Daoy (cell line): ENCODE results near the gene PDE6C. TPM values are rescaled to one million over a fixed set of nuclear protein-coding genes. Genes with fewer than 3 reads are reported as not detected.

Source experiments
- DNase-seq: peaks from one replicate; pipeline ENCODE4 v3.0.0-alpha.2; 2015; ENCODE audit warnings: low read depth
- total RNA-seq: library from RNA; depleted of rRNA; stranded (reverse); fragments of >200 nt; shearing (Covaris generic); gene quantifications from 2 replicates; pipeline ENCODE4 v1.2.3, GENCODE V29; 2014

The PDE6C gene
- total RNA-seq, 1 experiment from 2014 or later, result not detected

DNA sequence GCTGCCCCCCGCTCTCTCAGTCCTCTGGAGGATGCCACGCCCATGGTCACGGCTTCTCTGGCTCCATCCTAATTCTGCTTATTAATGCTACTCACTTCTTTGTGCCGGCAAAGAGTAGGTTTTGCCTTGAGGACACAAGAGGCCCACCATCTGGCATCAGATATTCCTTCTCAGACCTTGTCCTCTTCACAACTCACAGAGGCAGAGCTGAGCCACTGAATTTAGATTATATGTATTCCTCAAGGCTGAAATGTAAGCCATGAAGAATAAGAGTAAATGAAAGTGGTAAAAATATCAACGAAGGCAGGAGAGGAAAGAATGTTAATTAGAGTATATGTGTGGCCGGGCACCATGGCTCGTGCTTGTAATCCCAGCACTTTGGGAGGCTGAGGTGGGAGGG lies 17.8 kb upstream of the PDE6C start:
- DNase-seq, result no peak

DNA sequence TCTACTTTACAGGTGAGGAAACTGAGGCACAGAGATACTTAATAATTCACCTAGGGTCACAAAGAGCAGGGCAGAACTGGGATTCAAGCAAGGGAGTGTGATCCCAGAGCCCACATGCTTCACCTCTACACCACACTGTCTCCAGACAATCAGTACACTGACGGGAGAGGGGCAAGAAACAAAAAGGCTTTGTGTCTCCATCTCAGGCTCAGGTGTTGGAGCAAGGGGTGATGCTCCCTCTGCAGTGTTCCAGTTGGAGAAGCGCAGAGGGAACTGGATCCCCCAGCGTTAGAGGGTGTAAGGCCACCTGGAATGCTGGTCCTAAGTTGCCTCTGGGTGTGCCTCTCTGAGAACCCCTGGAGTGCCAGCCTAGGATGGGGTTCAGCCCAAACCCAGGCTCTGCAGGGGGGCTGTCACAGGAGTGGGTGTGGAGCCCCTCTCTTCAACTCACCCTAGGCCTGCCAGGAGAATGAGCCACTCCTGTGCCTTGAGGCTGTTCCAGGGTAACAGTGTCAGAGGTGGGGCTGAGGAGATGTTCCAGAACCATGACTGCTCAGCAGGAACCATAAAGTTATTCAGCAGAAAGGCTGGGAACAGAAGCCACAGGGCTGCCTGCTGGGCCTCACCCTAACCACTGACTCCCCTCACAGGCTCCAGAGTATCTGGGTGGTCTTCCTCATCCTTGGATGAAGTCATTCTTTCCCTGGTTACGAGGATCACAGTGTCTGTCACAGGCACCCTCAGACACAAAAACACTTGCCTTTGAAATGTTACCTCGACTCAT lies 16.8 kb upstream of the PDE6C start:
- DNase-seq, result peak; percentile 11

DNA sequence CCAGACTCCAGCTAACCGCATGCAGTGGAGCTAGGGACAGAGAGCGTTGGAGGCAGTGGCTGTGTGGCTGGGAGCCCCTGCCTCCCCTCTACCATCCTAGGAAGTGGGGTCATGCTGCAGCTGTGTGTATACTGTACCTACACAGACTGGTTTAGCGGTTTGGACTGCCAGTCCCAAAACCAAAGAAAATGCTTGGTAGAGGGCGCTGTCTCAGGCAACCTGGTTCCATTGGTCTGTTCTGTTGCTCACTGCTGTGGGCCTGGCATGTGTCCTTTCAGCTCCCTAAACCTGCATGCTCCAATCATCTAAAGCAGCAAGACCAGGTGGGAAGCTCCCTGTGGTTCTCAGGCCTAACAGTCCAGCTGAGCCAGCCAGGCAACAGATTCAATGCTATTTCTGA lies 15.8 kb upstream of the PDE6C start:
- DNase-seq, result no peak

DNA sequence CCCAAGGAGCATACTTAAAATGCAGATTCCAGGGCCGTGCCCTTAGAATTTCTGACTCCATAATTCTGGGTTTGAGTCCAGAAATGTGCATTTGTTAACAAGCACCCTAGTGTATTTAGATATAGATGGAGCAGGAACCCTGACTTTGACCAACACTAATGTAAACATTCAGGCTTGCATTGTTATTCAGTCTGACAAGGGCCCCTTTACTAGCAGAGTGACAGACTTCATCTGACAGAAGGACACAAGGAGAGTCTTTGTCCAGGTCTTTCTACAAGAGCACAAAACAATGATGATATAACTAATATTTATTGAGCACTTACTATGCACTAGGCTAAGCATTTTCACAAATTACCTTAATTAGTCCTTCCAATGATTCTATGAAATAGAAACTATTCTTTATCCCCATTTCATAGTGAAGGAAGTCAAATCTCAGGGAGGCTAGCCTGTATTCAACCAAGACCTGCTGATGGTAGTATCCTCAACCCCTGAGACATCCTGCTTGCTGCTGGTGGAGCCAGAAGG lies 15.2 kb upstream of the PDE6C start:
- DNase-seq, result no peak

DNA sequence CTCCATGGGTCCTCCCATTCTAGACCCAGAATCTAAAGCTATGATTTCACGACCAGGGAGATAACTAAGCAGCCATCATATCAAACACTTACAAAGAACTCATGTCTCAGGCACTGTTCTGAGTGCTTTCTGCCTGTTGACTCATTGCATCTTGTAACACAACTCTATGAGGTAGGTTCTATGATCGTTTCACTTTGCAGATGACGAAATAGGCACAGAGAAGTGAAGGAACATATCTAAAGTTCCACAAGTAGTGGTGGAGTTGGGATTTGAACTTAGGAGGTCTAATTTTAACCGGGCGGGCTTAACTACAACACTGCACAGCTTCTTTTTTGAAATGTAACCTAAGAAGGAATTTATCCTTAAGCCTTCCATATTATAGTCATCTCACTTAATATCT lies 14.2 kb upstream of the PDE6C start:
- DNase-seq, result no peak

DNA sequence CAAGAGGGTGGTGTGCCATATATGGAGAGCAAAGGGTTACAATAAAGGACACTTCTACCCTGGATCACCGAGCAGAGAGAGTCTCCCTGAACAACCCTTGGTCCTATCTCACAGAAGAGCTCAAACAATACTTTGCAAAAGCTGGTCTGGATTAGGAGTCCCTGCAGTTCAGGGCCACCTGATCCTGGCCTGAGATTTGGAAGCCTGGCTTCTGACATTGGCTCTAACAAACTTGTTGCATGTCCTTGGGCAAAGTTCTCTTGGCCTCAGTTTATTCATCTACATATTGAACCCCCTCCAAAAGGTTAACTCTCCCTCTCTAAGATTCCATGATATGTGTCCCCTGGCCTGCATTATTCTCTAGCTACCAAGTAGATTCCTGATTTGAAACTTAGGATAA lies 13.0 kb upstream of the PDE6C start:
- no peak for DNase-seq

DNA sequence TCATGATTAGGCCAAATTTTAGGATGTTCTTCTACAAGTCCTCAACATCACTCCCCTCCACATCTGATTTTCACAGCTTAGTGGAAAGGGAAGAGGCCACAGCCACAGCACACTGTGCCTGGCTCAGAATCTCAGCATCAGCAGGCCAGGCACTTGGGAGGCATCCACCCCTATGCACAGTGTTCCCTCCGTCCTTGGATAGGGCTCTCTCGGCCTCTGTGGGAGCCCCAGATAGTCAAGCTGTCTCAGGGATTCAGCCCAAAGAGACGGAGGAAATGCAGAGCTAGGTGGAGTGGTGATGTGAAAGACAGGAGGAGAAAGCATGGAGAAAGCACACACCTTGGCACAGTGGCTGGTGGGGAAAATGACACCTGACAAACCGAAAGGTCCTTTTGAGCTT lies 12.6 kb upstream of the PDE6C start:
- no peak for DNase-seq

DNA sequence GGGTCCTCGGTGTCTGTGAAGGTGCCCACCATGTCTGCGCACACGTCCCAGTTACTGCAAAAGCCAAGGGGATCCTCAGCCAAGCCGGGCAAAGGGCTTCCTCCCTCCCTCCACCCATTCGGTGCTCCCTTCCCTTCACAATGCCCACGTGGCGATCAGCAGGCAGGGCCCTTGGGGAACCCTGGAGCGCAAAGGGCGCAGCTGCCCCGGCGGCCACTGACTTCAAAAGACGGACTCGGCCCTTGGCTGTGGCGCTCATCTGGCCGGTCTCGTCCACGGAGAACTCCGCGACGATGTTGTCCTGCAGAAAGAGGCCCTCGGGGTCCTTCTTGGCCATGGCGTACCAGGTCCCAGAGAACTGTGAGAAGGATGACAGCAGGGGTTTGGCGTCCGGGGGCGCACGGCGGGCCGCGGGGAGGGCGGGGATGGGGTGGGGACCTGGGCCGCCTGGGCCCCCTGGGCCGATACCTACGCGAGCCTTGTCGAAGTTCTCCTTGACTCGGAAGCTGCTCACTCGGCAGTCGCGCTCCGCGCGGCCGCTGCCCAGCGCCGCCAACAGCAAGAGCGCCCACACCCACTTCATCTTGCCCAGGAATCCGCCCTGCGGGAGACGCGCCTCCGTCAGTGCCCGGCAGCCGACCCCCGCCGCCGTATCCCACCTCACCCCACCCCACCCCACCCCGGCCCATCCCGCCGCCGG lies 11.7 kb upstream of the PDE6C start:
- no peak for DNase-seq

DNA sequence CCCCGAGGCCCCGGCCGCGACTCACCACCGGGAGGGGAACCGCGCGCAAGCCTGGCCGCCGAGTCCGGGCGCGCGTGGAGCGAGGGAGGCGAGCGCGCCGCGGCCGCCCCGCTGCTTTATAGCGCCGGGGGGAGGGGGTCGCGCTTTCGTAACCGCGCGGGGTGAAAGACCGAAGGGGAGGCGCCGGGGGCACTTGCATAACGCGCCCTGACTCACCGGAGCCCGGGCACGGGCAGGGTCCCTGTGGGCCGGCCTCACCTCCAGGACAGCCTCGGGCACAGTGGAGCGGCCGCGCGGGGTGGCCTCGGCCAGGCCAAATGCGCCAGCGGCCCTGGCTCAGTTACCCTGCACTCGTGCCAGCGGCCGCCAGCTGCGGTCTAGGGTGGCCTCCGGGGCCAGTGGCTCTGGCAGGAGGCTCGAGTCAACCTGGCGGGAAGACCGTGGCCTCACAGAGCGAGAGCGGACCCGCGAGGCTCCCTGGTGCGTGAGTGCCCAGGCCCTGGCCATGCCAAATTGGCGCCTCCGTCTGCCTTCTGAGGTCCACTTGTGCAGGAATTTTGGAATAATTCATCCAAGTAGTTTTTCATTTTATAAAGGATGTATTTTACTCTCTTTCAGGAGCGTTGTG lies 11.1 kb upstream of the PDE6C start, which contains the start of gene RBP4:
RBP4 (minus strand) TSS at position 90 of the 628 bp plus-strand sequence. CDS start 207 bp downstream, outside the sequence.
- DNase-seq, result no peak

DNA sequence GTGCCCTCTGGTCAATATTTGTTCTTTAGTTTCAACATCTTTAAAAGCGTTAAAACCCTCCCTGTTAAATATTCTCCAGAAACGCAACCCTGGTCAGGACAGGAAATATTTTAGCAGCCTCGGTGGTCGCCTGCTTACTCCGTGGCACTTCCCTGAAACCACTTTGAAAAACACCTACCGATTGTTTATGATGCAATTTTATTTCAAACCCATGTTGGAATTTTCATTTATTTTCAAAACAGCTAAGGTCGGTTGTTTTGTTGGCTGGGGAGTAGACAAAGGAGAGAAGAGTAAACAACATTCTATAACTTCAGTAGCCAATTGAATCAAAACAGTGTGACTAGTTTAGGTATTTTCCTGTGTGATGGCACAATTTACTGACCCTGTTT lies 10.6 kb upstream of the PDE6C start:
- no peak for DNase-seq

DNA sequence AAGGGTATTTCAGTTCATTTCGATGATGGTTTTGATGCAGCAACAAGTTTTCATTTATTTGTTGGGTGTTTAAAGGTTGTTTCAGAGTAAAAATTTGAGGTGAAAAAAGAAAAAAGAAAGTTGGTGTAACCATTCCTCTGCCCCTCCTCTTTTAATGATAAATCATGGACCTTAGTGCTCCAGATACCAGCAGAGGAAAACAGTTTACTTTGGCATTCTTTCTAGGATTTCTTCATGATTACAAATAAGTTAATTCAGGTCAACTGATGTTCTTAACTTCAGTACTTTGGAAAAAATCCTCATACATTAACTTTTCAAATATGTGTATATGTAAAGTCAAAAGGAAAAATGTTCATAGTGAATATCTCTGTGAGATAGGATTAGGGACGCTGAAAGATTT lies 9.3 kb upstream of the PDE6C start:
- no peak for DNase-seq

DNA sequence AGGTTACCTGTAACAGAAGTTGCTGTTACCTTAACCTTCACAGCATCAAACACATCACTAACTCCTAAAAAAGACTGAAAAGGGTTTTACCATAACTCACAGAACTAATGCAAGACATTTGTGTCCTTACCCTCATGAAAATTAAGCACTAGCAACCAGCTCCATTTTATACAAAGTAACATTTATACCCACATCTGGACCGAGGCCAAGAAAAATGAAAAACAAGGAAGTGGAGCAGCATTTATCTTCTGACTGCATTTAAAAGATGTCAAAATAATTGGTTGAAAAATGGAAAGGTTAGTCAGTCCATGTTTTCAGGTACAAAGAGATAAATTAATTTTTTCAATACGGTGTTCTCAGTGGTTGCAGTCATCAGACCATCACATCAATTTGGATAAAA lies 8.2 kb upstream of the PDE6C start:
- no peak for DNase-seq

DNA sequence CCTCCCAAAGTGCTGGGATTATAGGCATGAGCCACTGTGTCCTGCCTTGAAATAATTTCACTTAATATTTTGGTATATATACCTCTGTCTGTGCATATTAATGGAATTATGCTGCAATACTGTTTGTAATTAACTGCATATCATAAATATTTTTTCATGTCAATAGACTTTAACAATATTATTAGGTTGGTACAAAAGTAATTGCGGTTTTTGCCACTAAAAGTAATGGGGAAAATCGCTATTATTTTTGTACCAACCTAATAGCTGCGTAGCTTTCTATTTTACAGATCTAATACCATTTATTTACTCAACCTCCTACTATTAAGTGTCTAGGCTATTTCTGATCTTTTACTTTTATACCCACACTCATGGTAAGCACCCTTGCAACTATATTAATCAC lies 3.9 kb upstream of the PDE6C start:
- DNase-seq, result no peak

DNA sequence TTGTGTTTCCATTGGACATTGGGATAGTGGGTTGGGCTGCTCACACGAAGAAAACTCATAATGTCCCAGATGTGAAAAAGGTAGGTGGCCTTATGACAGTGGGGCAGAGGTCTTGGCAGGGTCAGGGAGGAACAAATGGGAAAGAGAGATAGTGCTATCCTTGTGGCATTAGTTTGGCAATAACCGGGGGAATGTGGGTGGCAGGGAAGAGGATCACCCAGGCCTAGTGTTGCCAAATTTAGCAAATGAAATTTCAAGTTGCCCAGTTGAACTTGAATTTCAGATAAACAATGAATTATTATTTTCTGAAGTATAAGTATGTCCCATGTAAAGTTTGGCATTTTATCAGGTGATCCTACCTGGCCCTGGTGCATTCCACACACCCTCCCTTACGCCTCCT lies 789 bp downstream of the PDE6C start:
- DNase-seq, result no peak

DNA sequence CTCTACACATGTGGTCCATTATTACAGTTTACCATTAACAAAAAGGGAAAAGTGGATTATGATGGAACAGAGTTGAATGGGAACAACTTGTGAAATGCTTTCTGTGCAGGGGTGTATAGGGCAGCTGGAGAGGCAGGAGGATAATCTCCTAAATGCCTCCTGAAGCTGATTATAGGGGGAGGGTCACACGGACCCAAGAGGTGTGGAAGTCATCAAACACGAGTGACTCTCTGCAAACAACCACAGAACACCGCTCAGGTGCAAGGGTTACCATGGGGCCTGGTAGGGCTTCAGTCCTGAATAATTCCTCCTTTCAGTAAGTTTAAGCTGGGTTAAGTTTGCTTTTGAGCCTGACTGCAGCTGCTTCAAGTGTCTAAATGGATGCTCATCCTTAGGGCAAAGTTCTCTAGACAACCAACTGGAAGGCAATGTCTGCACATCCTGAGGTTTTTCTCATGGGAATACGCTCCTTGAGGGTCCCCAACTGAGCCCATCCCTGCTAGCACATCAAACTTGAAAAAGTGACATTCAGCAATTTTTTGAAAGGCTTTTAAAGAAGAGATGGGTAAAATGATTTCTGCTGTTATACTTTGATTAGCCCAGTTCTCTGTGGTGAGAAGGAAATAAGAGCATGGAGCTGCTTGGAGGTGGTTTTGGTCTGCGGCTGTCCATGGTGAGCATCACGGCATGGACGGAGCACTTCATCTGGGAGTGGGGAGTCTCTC lies 1.9 kb downstream of the PDE6C start:
- DNase-seq, result no peak

DNA sequence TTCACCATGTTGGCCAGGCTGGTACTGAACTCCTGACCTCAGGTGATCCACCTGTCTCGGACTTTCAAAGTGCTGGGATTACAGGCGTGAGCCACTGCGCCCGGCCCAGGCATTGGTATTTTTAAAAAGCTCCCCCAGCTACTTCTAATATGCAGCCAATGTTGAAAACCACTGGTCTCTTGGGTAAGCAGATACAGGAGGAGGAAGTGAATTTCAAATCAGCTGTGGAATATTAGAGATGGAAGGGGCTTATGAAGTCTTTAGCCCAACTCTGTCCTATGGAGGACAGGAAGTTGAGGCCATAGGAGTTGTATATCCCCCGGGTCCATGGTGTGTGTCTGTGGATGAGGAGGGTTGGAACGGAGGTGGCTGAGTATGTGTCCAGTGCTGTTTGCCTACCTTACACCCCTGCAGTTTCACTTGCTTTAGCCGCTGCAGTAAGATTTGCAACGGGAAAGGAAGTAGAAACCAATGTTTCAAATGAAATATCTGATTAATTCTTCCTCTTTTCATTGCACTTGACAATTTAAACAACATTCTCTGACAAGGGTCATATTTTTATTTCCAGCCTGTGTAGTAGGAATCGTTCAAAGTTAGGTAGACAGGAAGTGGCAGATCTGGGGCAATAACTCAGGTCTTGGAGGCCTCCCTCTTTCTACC lies 3.4 kb downstream of the PDE6C start:
- DNase-seq, result no peak

DNA sequence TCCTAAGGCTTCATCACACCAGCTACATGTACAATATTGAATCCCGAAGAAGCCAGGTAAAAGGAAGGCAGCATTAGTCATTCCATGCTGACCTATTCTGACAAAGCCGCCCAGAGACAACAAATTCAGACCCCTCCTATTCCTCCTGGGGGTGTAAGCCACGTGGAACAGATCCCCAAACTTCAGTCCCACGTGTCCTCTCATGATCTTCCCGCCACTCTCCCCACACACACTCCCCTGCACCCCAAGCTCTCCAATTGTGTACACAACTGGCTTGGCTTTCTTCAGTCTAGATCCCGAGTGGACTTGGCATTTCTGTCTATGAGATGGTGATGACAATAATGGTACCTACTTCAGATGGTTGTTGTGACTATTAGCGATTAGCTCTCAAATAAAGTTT lies 8.6 kb downstream of the PDE6C start:
- no peak for DNase-seq

DNA sequence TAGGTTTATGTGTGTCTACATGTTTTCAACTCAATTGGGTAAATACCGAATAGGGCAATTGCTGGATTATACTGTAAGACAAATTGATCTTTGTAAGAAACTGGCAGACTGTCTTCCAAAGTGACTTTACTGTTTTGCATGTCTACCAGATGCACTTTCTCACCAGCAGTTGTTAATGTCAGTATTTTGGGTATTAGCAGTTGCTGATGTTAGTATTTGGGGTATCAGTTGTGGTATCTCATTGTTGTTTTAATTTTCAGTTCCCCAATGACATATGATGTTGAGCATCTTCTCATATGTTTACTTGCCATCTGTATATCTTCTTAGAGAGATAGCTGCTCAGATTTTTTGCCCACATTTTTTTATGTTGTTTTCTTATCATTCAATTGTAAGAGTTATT lies 10.6 kb downstream of the PDE6C start:
- DNase-seq, result no peak

DNA sequence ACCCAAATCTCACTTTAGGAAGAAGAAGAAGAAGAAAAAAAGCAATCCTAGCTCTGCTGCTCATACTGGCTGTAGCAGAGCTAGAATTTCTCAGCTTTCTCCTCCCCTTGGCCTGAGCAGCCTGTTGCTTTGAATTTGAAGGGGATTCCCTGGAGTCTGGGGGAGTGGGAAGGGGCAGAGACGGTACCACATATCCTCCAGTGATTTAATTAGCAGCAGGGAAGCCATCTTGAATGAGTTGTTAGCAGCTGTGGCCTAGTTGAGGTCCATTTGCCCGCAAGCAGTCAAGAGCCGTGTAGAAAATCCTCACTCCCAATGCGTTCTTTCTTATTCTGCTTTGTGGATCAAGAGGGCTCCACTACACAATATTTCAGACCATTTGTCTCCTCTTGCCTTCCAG lies 16.5 kb downstream of the PDE6C start:
- DNase-seq, result no peak

DNA sequence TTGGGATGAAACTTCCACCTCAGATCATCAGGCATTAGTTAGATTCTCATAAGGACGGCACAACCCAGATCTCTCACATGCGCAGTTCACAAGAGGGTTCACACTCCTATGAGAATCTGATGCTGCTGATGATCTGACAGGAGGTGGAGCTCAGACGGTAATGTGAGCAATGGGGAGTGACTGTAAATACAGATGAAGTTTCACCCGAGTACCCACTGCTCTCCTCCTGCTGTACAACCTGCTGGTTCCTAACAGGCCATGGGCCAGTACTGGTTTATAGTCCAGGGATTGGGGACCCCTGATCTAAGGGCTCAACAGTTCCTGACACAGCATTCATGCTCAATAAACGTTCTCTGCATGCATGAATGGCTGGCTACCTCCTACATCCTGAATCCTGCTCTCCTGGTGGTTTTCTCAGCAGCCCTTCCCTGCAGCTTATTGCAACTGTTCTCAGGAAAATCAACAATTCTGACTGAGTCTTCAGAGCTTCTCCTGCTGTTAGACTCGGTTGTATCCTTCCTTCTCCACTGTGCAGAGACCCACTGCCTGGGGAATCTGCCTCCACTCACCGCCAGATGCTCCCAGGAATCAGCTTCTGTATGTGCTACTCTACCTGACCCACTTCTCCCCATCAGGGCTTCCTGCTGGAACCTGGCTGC lies 17.4 kb downstream of the PDE6C start:
- DNase-seq, result no peak
